NCI-H2171 treated with DMSO at 0.1 percent for 48 hours (cell line): ENCODE measurements around the gene MYBBP1A.

Experiments
- DNase-seq: peaks from one replicate; lab custom pipeline; 2025; lab: John Stamatoyannopoulos, UW

MYBBP1A gene

DNA sequence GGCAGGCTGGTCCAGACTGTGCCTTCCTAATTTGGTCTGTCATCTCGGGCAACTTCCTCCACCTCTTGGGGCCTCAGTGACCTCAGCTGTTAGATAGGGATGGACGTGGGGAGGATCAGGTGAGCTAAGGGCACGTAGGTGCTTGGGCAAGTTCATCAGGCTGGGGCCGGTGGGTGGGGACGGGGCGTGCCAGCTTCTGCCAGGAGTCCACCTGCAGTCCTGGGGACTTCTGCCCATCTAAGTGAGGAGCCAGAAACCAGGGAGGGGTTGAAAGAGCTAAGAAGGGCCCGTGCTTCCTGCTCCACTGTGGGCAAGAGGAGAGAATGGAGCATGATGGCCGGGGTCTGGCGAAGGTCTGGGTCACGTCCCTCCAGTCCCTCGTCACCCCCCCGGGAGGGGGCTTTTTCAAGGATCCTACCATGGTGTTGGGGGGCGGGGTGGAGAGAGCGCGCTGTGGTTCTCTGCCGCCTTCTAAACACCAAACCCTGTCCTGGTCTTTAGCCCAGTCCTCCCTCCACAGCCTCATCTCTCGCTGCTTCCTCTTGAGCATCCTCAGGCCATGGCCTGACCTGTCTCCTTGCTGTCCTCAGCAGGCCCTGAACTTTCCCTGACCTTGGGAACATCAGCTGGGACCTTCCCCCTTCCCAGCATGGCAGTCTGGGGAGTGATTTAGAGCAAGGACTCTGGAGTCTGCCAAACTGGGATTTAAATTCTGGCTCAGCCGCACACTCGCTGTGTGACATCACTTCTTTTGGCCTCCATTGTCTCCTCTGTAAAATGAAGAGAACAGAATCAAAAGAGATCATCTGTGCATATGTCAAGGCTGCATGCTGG is 34.9 kb downstream of the MYBBP1A start:
- no peak for DNase-seq

DNA sequence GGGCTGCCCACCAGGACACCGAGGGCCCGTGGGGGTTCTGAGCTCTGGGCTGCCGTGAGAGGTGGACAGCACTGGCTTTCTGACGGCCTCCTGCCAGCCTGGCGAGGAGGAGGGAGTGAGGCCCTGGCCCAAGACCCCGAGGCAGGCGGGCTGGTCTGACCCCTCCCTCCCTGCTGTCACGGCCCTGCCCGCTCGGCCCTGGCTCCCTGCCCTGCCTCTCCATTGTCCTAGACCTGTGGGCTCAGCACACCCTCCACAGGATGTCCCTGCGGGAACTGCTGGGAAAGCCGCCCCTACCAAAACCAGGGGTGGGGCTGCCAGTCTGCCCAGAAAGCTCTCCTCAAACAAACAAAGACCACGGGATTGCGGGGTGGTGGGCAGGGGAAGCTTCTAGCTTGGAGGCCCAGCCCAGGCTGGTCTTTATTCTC is 35.8 kb downstream of the MYBBP1A start:
- no peak for DNase-seq

DNA sequence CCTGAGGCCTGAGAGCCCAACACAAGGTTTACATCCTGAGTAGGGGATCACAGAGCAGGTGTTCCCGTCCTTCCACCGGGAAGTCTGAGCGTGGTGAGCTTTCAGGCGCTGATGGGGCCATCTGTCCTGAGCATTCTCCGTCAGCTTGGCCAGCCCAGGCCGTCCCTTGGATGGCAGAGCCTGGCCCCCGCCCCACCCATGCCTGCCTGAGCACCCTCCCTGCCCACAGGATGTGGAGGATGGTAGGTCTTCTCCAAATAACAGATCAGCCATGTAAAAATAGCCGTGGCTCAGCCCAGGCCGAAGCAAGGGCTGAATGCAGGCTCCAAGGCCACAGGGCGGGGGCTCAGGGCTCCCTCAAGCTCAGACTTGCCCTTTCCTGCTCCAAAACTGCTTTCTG is 36.3 kb downstream of the MYBBP1A start:
- no peak for DNase-seq

DNA sequence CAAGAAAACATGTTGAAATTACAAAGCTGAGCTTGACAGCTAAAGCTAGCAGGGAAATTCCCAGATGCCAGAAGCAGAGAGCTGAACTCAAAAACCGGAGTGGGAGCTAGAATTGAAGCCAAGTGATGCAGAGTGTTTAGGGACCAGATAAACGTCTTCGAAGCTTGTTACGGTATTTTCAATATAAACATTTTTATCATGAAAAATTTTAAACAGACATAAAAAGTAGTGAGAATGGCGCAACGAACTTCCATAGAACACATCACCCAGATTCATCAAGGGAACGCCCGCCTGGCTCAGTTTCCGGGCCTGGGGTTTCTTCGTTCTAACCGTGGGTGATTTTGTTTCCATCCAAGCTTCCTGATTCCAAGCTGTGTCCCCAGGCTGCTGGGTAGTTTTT is 38.4 kb downstream of the MYBBP1A start:
- no peak for DNase-seq

DNA sequence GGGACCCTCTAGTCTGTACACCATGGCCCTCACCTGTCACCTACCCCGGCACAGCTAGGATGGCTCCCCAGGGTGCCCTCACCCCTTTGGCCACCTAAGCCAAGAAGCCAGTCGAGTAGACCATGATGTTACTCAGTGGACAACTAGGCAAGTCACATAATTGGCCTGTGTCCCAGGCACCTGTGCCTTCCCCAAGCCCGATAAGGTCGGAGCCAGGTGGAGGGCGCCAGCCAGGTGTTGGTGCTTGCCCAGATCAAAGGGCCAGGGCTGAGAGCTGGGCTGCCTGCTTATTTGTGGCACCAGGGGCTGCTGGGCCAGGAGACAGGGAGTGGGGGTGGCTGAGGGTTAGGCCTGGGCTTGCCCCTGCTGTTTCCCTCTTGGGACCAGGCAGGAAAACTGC is 39.7 kb downstream of the MYBBP1A start:
- DNase-seq = no peak

DNA sequence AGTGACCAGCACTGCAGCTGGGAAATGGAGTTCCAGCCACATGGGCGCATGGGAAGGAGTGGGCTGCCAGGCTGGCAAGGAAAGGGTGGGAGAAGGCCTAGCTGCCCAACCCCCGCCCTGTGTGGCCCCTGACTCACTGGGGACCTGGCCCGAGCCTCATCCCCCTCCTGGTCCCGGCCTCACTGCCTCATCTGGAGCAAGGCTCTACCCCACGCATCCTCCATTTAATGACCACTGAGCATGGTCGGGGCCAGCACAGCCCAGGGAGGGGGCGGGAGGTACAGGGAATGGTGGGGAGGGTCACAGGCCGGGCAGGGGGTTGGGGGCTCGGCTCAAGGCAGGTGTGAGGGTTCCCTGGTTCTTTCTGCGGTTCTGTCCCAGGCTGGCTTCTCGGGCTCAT is 40.4 kb downstream of the MYBBP1A start:
- DNase-seq = no peak

DNA sequence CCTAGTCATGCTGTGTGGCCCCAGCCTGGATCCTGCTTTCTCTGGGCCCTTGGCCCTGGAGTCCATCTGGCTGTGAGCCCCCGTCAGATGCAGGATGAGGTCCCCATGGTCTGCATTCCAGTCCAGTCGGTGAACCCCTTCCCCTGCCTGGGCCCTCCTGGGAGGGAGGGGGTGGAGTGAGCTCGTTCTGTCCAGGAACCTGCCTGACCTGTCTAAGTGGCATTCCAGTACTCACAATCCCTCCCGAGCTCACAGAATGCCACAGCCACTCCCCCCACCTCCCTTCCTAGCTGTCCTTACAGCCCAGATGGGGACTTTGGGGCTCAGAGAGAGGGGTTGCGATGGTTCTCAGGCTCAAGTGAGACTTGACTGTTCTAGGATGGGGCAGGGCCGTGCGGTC is 41.0 kb downstream of the MYBBP1A start:
- no peak for DNase-seq

DNA sequence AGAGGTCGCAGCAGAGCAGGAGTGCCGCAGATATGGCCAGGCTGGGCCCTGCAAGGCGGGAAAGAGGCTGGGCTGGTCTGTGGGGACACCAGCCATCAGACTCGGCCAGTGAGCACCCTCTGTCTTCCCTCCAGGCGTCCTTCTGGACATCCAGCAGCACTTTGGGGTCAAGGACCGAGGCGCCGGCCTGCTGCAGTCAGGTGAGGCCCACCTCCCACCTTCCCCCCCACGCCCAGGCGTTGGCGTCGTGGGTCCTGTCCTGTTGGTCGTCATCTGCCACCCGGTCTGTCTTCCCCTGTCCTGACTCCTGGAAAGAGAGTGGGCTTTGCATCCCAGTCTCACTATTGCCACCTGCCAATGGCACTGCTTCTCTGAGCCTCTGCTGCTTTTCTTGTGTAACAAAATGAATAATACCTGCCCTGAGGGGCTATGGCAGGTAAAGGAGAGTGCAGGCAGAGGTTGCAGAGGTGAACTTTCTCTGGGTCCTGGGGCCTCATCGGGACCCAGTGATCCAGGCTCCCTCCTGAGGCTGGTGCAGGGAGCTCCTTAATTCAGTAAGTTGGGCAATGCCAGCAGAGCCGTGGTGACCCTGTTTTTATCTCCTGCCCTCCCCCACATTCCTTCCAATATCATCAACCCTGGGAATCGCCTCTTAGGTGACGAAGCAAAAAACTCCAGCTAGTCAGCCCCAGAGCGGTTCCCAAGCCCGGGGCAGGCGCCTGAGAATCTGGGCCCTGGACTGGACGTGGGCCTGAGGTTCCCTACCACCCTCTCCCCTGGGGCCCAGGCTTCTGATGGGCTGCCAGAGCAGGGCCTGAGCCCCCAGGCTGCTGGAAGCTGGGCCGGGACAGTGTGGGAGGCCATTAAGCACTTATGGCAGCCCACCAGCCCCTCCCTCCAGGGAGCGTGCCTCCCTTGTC is 41.8 kb downstream of the MYBBP1A start:
- no peak for DNase-seq

DNA sequence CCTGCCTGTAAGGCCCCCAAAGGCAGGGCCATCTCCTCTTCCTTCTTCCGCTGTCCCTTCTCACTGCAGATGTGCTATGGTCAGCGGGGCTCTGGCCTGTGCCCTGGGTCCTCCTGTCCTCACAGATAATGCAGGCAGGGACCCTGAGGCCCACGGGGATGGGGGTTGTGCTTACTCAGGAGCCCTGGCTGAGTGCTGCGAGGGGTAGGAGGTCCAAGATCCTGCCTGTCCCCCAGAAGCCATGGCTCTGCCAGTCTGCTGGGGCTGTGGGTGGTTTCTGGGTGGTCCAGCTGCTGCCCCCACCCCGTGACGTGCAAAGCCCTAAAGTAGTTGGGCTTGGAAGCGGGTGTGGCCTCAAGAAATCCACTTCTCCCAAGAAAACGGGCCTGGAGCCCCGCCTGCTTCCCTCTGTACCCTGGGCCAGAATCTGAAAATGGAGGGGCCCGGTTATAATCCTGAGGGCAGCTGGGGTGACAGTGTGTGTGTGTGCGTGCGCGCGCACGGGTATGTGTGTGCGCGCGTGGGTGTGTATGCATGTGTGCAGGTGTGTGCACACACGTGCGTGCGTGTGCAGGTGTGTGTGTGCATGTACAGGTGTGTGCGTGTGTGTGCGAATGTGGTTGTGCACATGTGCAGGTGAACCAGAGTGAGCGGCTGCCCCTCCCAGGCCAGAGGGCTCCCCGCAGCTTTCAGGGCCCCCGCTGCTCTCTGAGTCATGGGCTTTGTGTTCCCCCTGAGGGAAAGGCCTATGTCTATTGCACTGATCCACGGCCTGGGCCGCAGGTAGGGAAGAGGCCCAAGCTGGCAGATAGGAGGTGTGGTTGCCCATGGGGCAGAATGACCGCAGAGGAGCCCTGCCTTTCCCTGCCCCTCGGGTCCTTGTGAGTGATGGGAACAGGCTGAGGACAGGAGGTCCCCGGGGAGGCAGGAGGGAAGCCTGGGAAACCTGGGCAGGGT is 42.8 kb downstream of the MYBBP1A start:
- no peak for DNase-seq

DNA sequence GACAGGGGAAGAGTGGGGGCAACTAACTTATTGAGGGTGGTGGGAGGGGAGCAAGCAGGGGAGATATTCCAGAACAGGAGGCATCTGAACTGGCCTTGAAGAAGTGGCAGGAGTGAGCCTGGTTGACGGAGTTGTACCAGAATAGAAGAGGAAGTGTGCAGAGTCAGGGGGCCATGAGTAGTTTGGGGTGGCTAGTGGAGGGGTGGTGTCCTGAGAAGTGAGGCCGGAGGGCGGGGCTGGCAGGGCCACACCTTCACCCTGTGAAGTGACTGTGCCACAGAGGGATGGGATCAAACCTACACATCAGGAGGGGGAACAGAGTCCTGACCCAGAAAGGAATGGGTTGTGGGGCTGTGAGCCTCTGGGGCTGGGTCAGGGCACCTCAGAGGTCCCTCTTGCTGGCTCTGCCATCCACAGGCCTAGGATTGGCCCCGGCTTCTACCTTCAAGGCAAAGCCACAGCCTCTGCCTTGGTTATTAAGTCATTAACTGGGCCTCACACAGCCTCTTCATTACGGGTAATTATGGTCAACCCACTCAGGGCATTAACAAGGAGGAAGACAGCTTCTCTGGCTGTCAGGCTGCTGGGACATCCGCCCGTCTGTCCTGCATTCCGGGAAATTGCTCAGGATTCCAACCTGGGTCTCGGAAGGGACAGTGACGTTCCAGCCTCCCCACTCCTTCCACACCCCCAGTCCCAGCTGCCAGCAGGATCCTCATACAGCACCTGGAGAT is 43.8 kb downstream of the MYBBP1A start:
- DNase-seq = no peak

DNA sequence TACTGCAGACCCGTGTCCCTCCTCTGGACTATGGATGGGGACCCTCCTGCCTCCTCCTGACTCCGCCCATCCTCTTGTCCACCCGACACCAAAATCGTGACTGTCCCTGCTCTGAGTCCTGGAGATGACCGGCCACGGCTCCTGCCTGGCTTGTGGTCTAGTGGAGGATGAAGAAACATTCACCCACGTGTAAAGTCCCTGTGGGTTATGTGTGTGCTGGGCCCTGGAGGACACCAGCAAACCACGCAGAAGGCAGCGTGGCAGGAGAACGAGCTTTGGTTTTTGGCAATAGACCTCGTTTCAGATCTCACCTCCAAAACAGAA is 44.6 kb downstream of the MYBBP1A start:
- DNase-seq = no peak

DNA sequence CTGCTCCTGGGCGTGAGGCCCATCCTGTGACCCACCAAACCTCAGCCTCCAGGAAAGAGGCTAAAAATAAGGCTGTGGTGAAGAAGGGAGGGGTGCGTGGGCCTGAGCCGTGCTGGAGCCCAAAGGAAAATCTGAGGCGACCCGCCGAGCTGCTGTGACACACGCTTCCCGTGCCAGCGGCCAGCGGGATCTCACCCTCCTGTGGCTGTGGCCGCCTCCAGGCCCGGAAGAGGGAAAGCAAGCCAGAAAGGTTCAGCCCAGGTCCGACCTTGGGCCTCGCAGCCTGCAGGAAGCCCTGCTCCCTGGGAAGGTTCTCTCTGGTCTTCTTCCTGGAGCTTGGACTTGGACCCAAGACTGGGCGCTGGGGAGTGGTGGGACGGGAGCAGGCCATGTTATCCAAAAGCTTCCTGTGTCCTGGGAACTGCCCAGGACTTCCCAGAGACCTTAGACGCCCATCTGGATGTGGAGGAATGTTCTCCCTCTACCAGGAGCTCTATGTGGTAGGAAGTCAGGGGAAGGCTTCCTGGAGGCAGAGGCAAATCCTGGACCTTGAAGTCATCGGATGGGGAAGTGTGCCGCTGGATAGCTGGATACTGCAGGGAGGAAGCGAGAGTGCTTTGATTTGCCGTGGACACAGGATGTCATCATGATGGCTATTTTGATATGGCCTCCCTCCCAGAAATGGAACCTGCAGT is 45.1 kb downstream of the MYBBP1A start:
- no peak for DNase-seq

DNA sequence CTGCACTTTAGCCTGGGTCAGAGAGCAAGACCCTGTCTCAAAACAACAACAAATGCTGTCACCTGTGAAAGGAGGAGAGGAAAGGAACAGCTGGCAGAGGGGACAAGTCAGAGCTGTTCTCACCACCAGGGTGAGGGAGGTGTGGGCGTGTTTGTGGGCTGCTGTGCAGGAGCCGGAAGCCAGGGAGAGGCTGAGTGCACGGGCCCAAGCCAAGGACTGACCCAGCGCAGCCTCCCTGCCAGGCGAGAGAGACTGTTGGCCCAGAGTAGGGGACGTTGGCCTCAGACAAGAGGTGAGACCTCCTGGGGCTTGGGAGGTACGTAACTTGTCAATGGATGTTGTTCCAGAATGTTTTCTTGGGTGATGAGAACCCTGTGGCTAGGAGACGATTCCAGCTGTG is 45.8 kb downstream of the MYBBP1A start:
- no peak for DNase-seq

DNA sequence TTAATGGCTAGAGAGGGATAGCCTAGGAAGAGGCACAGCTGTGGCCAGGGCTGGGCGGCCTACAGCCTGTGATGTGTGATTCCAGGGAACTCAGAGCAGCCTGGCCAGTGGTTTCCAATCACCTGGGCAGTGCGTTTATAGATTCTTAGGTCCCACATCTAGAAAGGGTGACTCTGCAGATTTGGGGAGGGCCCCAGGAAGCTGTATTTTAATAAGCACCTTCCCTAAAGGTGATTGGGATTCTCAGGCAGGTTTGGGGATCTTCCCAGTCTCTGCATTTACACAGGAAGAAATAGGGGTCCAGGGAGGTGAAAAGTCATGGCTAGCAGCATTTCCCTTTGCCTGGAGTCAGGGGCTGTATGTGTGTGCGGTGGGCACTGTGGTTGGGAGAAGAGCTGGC is 47.0 kb downstream of the MYBBP1A start:
- no peak for DNase-seq

DNA sequence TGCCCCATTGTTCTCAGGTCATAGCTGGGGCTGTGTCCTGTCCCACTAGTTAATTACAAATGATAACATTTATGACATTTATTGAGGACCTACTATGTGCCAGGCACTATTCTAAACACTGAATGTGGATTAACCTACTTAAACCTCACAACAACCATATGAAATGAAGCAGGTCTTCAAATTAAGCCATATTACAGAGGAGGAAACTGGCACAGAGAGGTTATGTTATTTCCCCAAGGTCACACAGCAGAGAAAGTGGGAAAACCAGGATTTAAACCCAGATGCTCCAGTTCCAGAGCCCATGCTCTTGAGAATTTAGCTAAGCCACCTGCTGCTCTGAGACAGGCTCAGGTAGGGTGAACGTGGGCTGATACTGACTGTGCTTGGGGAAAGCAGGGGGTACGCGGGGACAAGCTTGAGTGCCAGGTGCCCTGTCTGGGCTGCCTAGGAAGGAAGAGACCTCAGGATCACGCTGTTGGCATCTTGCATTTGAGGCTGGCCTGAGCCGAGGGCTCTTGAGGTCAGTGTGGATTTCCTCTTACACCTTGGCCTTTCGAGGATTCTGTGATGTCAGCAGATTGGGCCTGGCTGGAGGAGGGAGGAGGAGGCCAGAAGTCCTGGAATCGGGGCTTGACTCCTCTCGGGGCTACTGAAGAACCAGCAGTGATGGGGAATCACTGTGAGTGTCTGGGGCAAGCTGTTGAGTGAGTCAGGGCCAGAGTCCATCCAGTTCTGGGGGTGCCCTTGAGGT is 47.6 kb downstream of the MYBBP1A start:
- DNase-seq = no peak

DNA sequence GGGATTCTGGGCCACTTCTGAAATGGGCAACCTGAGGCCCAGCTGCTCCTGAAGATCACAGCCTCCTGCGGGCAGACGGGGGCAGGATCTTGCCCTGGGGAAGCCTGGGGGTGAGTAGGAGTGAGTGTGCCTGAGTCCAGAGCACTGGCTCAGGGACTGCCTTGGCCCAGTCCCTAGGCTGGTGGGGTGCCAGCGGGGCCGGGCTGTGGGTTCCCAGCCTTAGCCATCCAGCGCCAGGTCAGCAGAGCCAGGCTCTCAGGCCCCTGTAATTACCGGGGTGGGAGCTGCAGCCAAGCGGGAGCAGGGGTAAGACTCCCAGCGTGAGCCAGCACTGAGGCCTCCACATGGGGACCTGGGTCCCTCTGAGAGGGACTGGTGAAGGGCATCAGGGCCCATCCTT is 48.3 kb downstream of the MYBBP1A start:
- DNase-seq = no peak

DNA sequence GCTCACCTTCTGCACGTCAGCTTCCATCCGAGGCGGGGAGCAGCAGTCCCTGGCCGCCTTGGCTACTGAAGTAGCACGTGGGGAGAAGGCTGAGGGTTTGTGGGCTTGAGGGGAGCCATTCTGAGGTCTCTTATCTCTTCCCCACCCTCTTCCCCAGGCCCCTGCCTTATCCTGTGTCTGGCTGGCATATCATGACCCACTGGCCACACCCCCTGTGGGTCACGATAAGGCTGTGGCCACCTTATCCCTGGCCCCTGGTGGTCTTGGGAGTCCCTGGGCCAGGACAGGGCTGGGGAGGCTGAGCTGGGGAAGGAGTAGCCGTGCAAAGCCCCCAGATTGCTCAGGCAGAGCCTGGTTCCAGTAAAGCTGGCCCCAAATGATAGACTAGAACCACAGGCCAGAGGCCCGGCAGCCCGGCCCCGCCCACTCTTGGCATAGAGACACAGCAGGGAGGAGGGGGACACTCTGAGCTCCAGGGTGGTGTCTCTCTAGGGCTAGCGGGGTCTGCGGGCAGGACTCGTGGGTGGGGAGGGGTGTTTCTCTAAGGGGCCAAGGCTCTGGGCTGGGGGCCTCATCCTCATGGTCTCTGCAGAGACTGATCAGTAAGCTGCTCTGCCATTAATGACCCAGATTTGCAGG is 48.9 kb downstream of the MYBBP1A start:
- DNase-seq = no peak

DNA sequence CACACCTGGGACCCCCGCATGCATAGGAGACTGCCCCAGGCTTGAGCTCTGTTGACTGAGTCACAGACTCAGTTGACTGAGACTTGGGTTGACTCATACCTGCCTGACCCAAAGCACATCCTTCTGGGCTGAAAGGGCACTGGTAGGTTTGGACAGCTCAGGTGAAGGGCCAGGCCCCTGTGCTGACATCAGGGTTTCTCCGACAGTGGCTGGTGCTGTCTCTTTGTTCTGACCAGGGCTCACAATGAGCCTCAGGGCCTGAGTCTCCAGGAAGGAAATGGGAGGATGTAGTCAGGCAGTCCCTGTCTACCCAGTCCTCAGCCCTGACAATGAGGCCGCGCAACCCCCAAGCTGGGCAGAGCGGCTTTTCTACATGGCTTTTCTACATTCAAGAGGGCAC is 50.0 kb downstream of the MYBBP1A start:
- no peak for DNase-seq

DNA sequence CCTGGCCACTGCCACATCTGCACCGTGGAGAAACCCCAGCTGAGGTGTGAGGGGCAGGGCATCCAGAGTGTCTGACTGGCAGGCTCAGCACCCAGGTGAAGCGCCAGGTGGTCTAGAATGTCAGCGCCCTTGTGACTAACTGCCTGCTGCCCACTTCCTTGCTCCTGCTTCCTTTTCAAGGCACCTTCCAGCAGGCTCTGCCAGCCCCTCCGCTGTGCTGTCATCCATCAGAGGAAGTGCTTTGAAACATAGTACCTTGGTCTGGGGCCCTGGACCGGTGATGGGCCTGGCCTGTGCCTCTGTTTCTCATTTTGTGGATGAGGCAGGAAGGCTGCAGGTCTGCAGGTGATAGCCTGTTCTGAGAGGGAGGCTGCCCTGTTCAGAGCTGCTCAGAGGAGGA is 51.0 kb downstream of the MYBBP1A start:
- no peak for DNase-seq
